Cardiac muscle cell (in vitro differentiated cells and primary cell): ENCODE data around the gene ABCC8. TPM values are rescaled to one million over a fixed set of nuclear protein-coding genes. Genes with fewer than 3 reads are reported as not detected.

Experiments used
- DNase-seq, 2 donors: peaks; one replicate each; pipeline versions ENCODE4 v3.0.0 to v3.0.0-alpha.2; 2010 to 2017; ENCODE audit warnings: low read depth in 1 of 2, low spot score in 1 of 2
- H3K27ac ChIP-seq: fragments of 200-600 bp; sonication (generic); 2 replicates; pipeline ENCODE4 v1.5.1; 2016
- H3K27me3 ChIP-seq: fragments of 200-600 bp; sonication (generic); 2 replicates; pipeline ENCODE4 v1.6.0; 2016; ENCODE audit warnings: control low read depth
- H3K36me3 ChIP-seq: fragments of 200-600 bp; sonication (generic); 2 replicates; pipeline ENCODE4 v1.5.1; 2016; ENCODE audit warnings: control low read depth
- H3K4me1 ChIP-seq: fragments of 200-600 bp; sonication (generic); 2 replicates; pipeline ENCODE4 v1.8.1; 2017; ENCODE audit warnings: low read depth, mild to moderate bottlenecking, mixed run types
- H3K4me3 ChIP-seq: fragments of 200-600 bp; sonication (generic); 2 replicates; pipeline ENCODE4 v1.5.1; 2016; ENCODE audit warnings: mild to moderate bottlenecking
- H3K9me3 ChIP-seq: fragments of 200-600 bp; sonication (generic); 2 replicates; pipeline ENCODE4 v1.5.1; 2017; ENCODE audit warnings: low read depth, mild to moderate bottlenecking, control low read depth
- polyA plus RNA-seq: library from polyadenylated mRNA; unstranded; fragments of >200 nt; fragmentation: Nextera tagmentation; extraction: Ambion mirVana; gene quantifications from 2 replicates; pipeline ENCODE4 v1.2.1, GENCODE V29; 2016
- total RNA-seq: library from RNA; depleted of rRNA; stranded (reverse); fragments of >200 nt; gene quantifications from 2 replicates; pipeline ENCODE4 v1.2.3, GENCODE V29; 2016
- TF ChIP-seq, protein P1 (sequence below): IDR thresholded peaks from 2 replicates; pipeline ENCODE4 v1.5.1; 2012; ENCODE audit warnings: low read depth, mild to moderate bottlenecking, low read length

Gene ABCC8
- total and polyA plus RNA-seq, 2 experiments from 2014 or later = 2.4 to 5.3 TPM

DNA sequence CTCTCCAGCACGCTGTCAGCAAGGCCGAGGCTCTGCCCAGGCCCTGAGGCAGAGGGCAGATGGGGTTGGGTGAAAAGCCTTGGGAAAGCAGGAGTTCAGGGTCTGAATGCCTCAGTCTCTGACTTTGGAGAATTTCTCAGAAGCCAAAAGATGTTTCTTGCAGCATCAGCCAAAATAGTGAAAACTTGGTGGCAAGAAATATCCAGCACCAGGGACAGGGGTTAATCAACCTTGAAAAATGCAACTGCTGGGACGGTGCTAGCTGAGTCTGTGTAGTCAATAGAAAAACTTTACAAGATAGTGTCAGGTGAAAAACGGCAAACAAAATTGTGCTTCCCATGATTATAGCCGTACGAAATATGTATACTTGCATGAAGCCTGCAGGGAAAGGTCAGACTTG lies 1.4 kb upstream of the ABCC8 start:
- Histone ChIP-seq H3K27ac (no peak overlapping the region), H3K36me3 (no peaks in the 10 kb centered on the region), H3K9me3 (no peaks in the 10 kb centered on the region), H3K27me3 (peaks cover 57% of the 10 kb centered on the region), H3K4me3 (no peak overlapping the region), H3K4me1 (no peaks in the 10 kb centered on the region)
- TF ChIP-seq, protein P1, sequence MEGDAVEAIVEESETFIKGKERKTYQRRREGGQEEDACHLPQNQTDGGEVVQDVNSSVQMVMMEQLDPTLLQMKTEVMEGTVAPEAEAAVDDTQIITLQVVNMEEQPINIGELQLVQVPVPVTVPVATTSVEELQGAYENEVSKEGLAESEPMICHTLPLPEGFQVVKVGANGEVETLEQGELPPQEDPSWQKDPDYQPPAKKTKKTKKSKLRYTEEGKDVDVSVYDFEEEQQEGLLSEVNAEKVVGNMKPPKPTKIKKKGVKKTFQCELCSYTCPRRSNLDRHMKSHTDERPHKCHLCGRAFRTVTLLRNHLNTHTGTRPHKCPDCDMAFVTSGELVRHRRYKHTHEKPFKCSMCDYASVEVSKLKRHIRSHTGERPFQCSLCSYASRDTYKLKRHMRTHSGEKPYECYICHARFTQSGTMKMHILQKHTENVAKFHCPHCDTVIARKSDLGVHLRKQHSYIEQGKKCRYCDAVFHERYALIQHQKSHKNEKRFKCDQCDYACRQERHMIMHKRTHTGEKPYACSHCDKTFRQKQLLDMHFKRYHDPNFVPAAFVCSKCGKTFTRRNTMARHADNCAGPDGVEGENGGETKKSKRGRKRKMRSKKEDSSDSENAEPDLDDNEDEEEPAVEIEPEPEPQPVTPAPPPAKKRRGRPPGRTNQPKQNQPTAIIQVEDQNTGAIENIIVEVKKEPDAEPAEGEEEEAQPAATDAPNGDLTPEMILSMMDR = no peak
- peak in 1 of 2 donors; percentile 34 for DNase-seq

DNA sequence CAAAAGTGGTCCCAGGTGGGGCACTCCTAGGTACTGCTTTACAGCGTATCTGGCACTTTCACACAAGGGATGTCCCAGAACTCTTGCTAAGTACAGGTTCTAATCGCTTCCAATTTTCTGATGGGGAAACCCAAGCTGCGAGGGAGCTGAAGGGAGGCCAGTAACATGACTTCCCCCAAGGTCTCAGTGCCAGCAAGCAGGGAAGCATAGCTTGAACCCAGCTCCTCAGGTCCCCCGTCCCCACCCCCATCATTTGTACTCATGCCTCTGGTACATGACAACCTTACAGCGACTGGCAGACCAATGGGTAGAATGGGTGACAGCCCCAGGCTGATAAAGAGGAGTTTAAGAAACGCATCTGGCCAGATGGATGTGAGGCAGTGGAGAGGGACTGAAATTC lies 716 bp upstream of the ABCC8 start:
- Histone ChIP-seq H3K27me3 (peaks cover 57% of the 10 kb centered on the region), H3K4me1 (no peaks in the 10 kb centered on the region), H3K36me3 (no peaks in the 10 kb centered on the region), H3K27ac (no peak overlapping the region), H3K4me3 (no peak overlapping the region), H3K9me3 (no peaks in the 10 kb centered on the region)
- no peak for DNase-seq
- TF ChIP-seq, protein P1 = no peak

DNA sequence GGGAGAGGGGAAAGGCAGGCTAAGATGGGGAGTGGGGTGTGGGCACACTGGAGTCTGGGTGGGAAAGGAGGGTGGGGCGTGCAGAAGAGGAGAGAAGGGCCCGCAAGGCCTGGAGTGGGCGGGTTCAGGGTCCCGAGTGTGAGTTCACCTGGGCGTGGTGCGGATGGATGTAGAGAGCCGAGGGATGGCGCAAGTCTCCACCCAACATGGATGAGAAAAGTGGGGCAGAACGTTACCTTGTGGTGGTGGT lies 364 bp upstream of the ABCC8 start:
- Histone ChIP-seq H3K9me3 (no peaks in the 10 kb centered on the region), H3K36me3 (no peaks in the 10 kb centered on the region), H3K4me3 (peak overlapping the region; percentile 48), H3K27me3 (peaks cover 57% of the 10 kb centered on the region), H3K27ac (no peak overlapping the region), H3K4me1 (no peaks in the 10 kb centered on the region)
- DNase-seq = no peak
- TF ChIP-seq, protein P1 = no peak

DNA sequence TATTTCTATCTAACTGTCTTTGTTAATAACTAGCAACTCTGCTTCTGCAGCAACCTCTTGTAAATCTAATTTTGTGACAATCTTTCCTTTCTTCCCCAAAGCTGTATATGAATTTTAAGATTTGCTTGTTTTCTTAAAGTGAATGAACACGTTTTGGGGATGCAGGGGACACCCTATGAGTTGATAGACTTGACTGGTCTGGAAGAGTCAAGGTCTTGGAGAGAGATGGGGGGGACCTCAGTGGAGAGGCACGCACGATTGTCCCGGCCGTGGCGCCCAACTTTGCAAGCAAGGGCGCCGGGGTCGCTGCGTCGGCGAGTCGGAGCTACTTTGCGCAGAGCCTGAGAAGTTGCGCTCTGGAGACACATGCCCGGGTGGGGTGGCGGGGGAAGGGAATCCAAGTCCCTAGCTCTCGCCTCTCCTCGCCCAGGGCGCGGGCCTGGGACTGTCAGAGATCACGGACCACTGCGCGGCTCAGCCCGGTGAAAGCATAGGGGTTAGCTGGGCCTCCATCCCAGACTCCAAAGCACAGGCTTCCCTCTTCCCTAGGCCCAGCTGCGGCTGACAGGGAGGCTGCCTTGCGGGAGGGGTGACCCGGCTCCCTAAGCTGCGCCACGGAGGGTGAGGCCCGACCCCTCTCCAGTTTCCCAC lies 854 bp downstream of the ABCC8 start:
- Histone ChIP-seq H3K27ac (no peak overlapping the region), H3K4me3 (peak overlapping the region; percentile 48), H3K27me3 (peaks cover 57% of the 10 kb centered on the region), H3K9me3 (no peaks in the 10 kb centered on the region), H3K36me3 (no peaks in the 10 kb centered on the region), H3K4me1 (no peaks in the 10 kb centered on the region)
- TF ChIP-seq, protein P1 = no peak
- peak in 1 of 2 donors; percentile 13 for DNase-seq

DNA sequence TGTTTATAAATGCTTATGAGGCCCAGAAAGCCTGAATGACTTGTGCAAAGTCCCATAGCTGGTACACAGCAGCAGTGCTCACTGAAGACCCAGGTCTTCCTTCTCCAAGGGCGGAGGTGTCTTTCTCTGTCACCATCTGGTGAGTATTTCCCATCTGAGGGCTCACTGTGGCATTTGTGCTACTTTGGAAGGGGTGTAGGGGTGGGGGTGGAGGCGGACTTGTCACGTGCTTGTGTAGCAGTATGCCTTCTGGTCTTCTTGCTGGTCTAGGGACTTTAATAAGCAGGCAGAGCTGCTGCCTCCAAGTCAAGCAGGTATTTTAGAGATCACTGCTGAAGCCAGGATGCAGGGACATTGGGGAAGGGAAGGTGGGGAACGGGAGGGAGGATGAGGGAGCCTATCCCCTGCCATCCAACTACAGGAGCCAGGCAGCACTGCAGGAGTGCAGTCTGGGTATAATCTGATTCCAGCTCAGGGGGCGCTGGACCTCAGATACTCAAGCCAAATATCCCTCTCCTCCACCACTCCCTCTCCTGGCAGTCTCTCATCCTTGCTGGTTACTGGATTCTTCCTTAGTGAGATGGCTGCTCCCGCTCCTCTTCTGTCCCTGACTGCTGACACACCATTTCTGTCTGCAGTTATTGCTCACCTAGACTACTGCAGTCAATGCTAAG lies 3.4 kb downstream of the ABCC8 start:
- H3K4me3 ChIP-seq = no peak overlapping the region
- TF ChIP-seq, protein P1 = no peak
- no peaks in the 10 kb centered on the region for H3K36me3 ChIP-seq
- H3K9me3 ChIP-seq = no peaks in the 10 kb centered on the region
- DNase-seq = peak; percentile 6 to 65
- H3K4me1 ChIP-seq = no peaks in the 10 kb centered on the region
- peaks cover 46% of the 10 kb centered on the region for H3K27me3 ChIP-seq
- H3K27ac ChIP-seq = no peak overlapping the region
